Omental fat pad (tissue), 4 donors: ENCODE data around the gene PDGFD. TPM values are rescaled to one million over a fixed set of nuclear protein-coding genes. Genes with fewer than 3 reads are reported as not detected.

ENCODE experiments used
- ATAC-seq: fragments of 150-250 bp; one replicate; pipeline ENCODE4 v1.9.1; 2016; ENCODE audit warnings: mild to moderate bottlenecking, moderate library complexity; ENCODE audit not compliant: low FRiP score
- DNase-seq: peaks from one replicate; pipeline ENCODE4 v3.0.0-alpha.2; 2019; ENCODE audit warnings: low spot score
- CTCF ChIP-seq, 3 donors: fragments of 450-650 bp; IDR thresholded peaks; one replicate each; pipeline ENCODE4 v1.5.1; 2016 to 2017; ENCODE audit warnings: antibody characterized with exemption in 3 of 3, mild to moderate bottlenecking in 3 of 3, moderate library complexity in 2 of 3
- total RNA-seq, 4 donors: library from RNA; depleted of rRNA; stranded (reverse); fragments of >200 nt; gene quantifications; one replicate each; pipeline ENCODE4 v1.1.0, GENCODE V29; 2016

Gene PDGFD
- total RNA-seq, 4 donors from 2014 or later: 11.3 to 63.1 (median 38.9) TPM

GRCh38 chr11:103920449-103920848 lies 243.5 kb downstream of the PDGFD start:
- TF ChIP-seq CTCF (IDR thresholded peaks at IDR 0.05): no peak
- no peak for ATAC-seq
- DNase-seq: no peak

- no peak for TF ChIP-seq CTCF (IDR thresholded peaks at IDR 0.05)
- no peak for ATAC-seq
- DNase-seq: no peak
Observed at GRCh38 chr11:103910721-103911120, 253.2 kb downstream of the PDGFD start.

- ATAC-seq (no peak), DNase-seq (no peak)
- no peak for TF ChIP-seq CTCF (IDR thresholded peaks at IDR 0.05)
Observed at GRCh38 chr11:103907548-103908455, 256.1 kb downstream of the PDGFD start.

- DNase-seq (no peak), ATAC-seq (no peak)
- TF ChIP-seq CTCF (IDR thresholded peaks at IDR 0.05): no peak
Observed at GRCh38 chr11:103907136-103907535, 256.8 kb downstream of the PDGFD start.

GRCh38 chr11:103906291-103906867 lies 257.6 kb downstream of the PDGFD start:
- TF ChIP-seq CTCF (IDR thresholded peaks at IDR 0.05): no peak
- ATAC-seq (no peak), DNase-seq (no peak)

- DNase-seq (no peak), ATAC-seq (no peak)
- no peak for TF ChIP-seq CTCF (IDR thresholded peaks at IDR 0.05)
Observed at GRCh38 chr11:103904324-103904667, 259.7 kb downstream of the PDGFD start.
